TTC549 (cell line): ENCODE results near the gene COL17A1.

Source experiments
- FAIRE-seq: peaks from 2 replicates; lab custom pipeline; 2012; peaks lifted over from hg19 to GRCh38; lab: Jason Lieb, UNC

COL17A1 gene

DNA sequence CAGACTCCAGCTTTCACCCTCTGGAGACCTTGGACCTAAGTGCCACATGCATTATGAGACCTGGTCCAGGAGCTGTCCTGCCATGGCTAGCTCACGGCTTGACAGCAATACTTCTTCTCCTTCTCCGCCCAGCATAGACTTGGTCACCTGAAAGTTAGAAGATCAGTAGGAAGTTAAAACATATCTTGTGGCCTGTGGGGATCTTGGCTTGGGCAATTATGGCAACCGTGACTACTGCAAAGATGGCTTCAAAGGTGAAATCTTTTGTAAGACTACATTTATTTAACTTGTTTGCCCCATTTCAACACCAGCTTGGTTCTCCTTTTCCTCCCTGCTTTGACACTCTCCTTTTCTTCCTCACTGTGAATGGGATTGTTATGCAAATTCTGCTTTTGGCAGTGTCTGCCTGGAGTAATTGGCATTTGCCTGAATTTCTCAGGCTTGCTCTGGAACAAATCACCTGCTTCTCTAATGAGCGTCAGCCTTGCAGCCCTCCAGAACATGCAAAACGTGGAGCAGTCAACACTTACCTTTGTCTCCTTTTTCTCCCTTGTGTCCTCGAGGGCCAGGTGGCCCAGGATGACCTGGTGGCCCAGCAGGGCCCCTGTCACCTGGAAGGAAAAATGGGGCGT lies 53.4 kb downstream of the COL17A1 start:
- FAIRE-seq: no peak

DNA sequence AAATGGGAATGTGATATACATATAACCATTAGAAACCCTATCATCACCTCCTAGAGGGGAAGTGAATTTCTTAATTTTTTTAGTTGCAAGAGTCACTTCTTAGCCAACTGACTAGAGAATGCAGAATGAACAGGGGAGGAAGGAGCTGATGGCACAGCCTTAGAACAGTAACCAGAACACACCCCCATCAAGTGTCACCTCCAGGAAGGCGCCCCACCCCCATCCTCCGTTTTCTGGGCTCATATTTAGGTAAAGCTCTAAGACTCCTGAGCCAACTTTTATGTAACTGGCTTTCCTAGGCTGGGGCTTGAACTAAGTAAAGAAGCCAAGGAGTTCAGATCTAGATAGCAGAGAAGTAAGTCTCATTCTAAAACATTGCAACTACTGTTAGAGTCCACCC lies 54.0 kb downstream of the COL17A1 start:
- no peak for FAIRE-seq

DNA sequence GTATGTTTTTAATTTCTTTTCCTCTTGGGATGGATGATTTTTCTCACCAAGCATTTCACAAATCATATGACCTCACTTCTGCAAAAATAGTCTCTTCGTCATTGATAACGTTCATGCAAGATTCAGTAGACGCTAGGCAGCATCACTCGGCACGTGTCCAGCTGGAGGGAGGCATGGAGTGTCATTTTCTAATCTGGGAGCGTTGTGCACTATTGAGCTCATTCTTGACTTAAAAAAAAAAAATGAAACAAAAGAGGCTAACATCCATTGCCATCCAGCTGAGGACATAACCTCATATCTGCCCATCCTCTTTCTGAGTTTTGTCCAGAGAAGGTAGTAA lies 56.2 kb downstream of the COL17A1 start:
- no peak for FAIRE-seq

DNA sequence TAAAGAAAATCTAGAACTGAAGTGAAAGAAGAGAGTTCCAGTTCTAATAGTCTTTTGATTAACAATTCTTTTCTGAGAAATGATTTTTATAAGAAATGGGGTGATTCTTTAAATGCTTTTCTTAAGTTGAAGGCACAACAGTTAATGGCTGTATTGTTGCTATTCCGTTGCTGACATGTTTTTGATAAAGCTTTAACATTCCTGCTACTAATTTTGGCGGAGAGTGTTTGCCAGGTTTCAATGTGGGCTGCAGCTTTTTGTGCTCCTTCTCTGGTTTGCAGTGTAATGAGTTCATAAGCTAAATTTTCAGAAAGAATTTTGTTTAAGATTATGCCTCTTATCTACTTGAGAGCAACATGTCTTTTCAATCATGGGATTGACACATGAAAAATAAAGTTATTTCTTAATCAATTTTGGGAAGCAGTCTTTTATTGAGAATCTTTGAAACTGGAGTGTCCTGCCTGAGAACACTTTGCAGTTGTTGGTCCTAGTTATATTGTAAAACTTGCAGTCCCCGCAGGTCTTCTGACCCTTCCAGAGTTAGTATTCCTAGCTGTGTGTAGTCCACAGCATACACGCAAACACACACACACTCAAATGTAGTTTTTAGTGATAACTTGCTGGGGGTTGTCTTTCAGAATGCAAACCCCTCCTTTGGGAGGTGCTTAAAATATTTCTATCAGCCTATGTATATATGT lies 56.7 kb downstream of the COL17A1 start:
- FAIRE-seq: no peak

DNA sequence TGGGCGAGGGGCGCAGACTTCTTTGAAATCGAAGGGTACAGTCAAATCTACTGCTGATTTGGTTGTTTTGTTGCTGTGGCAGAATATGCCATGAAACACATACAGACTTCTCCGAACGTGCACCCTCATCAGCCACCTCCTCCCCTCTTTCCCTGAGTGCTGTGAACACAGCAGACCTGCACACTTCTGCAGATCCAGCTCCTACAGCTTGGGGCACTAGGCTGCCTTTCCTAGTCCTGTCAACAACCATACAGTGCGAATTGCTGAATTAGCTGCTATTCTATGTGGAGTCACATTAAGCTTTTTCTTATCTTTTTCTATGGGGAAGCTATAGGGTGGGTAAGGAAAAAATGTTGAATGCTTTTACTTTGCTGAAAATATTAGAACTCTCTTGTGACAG lies 57.5 kb downstream of the COL17A1 start:
- no peak for FAIRE-seq

DNA sequence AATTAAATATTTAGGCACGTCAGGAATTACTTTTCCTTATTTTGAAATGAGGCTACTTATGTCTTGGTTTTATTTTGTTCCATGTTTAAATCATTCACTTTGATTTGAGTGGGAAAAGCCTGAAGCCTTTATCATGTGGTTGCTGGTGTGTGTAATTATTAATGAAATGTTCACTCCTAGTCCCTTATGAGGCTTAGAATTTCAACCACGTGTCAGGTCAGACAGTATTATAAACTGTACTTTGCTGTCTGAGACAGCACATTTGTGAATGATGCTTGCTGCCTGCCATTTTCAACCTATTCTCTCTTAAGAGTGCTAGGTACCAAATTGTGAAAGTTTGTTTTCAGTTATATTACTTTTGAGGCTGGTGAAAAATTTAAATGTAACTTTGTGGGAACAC lies 58.9 kb downstream of the COL17A1 start:
- FAIRE-seq: no peak

DNA sequence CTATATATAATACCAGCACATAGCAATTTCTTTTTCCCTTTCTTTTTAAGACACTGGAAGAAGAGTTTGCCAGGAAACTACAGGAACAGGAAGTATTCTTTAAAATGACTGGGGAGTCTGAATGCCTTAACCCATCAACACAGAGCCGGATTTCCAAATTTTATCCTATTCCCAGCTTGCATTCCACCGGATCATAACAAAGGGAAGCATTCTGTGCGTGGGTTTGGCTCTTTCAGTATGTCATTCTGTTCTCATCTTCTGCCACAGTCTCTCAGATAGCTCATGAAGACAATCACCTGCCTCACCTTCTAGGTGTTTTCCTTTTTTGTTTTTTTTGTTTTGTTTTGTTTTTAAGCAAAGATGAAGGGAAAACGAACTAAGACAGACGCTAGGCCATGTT lies 60.2 kb downstream of the COL17A1 start:
- FAIRE-seq: no peak

DNA sequence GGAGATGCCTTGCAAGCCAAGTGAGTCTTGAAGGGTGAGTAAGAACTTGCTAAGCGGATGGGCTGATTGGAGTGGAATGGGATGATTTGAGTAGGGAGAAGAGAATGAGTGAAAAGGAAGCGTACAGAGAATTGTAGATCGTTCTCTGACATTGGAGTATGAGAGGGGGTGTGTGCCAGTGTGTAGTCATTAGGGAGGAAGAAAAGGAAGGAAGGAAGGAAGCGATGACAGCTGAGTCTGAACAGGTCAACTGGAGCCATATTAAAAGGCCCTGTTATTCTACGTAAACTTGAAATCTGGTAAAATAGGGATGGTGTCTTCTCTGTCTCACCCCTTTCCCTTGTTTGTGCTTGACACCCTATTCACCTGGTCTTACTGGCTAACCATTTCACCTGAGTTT lies 63.7 kb downstream of the COL17A1 start:
- no peak for FAIRE-seq

DNA sequence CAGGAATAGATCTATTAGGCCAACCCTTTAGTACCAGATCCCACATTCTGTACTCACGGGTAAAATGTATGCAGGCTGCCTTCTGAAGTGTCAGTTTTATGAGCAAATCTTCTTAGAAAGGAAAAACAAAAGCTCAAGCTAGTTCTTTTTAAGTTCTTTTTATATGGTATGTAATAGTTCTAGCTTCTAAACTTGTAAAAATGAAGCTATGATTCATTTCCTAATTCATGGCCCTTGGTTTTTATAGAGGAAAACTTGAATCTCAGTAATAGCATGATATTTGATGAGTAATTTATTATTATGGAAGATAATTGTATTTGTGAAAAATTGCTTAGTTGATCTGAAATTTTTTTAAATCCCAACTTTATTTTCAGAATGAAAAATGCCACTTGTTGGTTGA lies 64.4 kb downstream of the COL17A1 start:
- FAIRE-seq: no peak

DNA sequence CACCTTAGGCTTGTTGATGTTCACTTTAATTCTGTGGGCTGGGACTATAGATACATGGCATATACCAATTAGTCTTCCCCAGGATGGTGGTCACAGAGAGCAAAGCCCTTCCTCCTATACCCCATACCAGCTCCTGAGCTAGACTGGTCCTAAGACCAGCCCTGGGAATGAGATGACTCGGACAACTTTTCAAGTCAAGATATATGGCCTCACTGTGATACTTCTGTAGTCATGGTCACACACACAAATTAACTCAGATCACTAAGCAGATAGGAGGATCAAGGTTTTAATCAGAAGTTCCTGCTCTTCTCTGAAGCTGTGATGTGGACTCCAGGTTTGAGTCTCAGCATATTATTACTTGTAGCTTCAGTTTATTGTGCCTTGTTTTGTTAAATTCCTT lies 65.7 kb downstream of the COL17A1 start:
- no peak for FAIRE-seq

DNA sequence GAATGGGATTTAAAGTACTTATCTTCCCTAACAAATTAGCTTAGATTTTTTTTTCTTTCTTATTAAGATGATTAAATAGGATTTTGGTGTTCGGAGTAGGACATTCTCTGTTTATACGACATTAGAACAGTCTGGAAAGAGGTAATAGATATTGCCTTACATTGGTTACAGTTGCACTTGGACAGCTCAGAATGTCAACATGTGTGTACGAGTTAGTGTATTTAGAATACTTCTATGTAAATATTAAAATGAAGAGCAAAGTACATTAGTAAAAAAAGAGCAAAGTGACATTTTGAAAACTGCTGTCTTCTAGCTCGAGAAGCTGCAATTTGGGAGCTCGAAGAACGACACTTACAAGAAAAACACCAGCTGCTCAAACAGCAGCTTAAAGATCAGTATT lies 67.2 kb downstream of the COL17A1 start:
- no peak for FAIRE-seq

DNA sequence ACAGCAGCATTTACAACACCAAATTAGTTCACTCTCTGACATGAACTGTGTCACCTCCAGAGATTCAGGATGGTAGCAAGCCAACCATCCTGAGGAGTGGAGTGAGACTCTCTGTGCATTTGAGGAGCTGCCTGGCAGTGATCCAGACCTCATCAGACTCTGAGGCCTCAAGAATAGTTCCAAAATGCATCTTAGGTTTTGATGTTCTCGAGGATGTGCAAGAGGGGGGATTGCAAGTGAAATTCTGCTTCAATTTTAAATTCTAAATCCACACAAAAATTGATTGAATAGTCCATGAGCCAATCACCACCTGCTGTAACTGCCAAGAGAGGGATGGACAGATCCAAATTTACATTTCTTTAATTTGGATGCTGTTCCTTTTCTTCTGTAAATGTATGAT lies 69.0 kb downstream of the COL17A1 start:
- no peak for FAIRE-seq

DNA sequence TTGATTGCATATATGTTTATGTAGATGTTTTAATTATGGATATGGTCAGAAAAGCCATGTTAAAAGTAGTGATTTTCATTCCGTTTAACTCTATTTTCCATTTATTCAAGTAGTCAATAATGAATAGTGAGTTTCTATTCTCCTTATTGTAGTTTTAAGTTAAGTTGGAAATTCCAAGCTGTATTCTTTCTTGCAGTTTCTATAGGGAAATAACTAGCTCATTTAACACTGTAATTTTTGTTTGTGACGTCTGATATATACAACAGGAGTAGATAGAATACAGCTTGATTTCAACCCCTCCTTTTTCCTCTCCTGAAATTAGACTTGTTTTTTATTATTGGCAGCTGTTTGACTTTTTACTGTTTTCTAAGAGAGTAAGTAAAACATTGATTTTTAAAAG lies 71.5 kb downstream of the COL17A1 start:
- FAIRE-seq: no peak

DNA sequence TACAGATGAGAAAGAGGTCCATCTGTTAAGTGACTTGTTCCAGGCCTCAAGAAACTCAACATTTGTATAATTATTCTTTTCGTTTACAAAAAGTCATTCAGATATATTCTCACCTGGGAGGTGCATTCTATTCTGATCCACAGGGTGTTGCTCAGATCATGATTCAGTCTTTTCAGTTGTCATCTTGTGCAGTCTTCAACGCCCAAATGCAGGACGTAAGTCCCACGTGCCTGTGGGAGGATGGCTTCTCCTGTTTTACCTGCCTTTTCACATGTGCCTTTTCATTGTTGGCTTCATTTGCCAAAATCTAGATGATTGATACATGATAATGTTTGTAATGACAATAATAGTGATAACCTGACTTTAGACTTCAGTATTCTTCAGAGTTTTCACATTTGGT lies 72.2 kb downstream of the COL17A1 start:
- FAIRE-seq: no peak

DNA sequence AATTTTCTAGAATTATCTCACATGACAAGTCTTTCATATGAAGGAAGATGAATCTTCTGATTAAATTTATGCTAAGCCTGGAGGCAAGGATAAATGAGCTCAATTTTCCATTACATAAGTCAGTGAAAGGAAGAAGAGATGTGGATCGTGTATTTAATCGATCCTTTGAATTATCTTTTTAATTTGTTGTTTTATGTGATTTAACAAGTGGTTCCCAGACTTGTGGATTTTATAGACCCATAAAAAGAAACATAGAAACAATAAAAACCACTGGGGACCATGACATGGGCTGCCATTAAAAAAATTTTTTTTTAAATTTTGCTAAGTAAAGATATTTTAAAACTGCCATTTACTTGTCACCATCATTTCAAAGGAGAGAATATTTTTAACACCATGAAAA lies 73.8 kb downstream of the COL17A1 start:
- no peak for FAIRE-seq

DNA sequence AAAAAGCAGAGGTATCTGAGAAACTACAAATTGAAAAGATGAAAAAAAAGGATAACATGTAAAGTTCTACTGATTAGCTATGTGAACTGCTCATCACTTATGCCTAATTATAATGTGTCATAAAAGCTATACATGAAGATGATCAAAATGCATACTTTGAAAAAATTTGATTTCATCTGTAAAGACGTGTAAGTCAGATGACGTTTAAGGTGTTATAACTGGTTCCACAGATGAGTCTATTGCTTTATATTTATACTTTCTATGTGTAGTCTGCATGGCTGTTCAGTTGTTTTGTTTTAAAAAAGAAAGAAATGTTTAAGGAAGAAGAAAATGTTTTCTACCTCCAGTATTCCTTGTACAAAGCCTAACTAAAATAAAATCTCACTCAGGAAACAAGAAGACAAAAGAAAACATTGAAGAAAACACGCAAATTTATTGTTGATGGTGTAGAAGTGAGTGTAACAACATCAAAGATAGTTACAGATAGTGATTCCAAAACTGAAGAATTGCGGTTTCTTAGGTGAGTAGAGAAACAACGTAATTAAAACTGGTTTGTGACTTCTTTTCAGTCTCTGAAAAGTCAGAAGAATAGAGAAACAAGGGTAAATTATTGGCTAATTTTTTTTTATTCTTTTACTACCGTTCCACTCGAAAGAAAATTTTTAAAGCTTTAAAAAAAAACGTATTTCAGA lies 80.4 kb downstream of the COL17A1 start:
- no peak for FAIRE-seq

DNA sequence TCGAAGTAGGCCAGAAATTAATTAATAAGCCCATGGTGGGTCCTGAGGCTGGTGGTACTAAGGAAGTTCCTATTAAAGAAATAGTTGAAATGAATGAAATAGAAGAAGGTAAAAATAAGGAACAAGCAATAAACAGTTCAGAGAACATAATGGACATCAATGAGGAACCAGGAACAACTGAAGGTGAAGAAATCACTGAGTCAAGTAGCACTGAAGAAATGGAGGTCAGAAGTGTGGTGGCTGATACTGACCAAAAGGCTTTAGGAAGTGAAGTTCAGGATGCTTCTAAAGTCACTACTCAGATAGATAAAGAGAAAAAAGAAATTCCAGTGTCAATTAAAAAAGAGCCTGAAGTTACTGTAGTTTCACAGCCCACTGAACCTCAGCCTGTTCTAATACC lies 82.8 kb downstream of the COL17A1 start:
- FAIRE-seq: no peak

DNA sequence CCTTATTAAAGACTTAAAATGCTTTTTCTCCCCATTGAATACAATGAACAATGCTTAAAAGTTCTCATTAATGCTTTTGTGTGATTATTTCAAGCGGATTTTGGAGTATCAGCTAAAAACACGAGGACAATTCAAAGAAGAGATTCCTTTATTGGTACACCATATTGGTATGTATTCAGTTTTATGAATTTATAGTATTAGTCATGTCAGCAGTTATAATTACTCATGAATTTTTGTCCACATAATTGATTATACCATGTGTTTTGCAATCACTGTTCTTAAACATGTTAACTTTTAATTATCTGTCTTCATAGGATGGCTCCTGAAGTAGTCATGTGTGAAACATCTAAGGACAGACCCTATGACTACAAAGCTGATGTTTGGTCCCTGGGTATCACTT lies 86.9 kb downstream of the COL17A1 start:
- no peak for FAIRE-seq

DNA sequence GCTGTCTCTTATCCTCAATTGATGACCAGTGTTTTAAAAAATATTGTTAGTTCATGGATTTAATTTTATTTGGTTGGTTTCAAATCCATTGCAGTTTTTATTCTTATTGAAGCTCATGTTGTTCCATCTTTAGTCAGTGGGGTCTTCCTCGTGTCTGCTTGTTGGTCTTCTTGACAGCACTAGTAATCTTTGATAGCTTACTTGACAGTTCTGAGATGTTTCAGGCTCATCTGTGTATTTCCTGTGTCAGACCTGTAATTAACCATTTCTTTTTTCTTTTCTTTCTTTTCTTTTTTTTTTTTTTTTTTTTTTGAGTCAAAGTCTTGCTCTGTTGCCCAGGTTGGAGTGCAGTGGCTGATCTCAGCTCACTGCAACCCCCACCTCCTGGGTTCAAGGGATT lies 90.5 kb downstream of the COL17A1 start:
- FAIRE-seq: no peak

DNA sequence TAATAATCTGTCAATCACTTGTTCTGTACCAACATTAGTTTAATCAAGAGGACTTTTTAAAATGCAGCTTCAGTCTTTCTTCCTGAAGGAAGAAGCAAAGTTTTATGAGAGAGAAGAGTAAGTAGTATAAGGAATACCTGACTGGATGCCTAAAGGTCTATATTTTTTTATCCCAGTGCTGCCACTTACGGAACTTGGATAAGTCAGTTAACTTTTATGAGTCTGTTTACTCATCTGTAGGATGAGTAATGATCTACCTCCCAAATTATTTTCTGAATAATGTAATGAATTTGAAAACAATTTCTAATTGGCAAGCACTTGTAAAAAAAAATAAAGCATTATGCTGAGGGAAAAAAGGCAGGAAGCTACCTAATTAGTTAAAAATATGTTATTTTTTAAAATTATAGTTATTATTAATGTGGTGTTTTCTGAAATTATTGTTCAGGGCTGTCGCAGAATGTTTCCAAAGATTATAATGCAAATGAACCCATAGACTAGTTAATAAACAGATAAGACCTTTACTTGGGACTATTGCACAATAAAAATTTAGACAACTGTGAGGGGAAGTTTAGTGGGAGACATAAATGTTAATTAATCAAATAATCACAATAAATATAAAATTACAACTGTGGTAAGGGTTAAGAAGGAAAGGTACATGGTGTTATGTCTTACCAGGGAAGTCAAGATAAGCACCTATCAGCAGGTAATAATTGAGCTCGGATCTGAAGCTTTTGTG lies 94.1 kb downstream of the COL17A1 start:
- FAIRE-seq: no peak

DNA sequence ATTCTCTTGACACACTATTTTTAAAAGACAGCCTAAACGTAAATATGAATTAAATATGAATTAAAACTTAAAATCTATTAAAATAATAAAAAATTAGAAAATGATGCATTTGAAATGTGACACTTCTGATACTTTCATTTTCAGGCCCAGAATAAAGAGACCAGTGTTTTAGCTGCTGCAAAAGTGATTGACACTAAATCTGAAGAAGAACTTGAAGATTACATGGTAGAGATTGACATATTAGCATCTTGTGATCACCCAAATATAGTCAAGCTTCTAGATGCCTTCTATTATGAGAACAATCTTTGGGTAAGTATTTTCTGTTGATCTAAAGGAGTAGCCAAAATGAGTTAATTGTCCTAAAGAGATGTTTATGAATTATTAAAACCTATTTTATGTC lies 95.1 kb downstream of the COL17A1 start:
- FAIRE-seq: no peak

DNA sequence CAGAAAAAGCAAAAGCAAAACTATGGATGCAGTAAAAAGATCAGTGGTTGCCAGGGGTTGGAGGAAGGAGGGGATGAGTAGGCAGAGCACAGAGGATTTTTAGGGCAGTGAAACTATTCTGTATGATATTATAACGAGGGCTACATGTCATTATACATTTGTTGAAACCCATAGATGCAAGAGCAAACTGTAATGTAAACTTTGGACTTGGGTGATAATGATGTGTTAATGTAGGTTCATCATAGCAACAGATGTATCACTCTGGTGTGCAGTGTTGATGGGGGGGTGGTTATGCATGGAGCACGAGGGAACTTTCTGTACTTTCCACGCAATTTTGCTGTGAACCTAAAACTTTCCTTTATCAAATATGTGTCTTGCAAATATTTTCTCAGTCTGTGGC lies 95.6 kb downstream of the COL17A1 start:
- no peak for FAIRE-seq

DNA sequence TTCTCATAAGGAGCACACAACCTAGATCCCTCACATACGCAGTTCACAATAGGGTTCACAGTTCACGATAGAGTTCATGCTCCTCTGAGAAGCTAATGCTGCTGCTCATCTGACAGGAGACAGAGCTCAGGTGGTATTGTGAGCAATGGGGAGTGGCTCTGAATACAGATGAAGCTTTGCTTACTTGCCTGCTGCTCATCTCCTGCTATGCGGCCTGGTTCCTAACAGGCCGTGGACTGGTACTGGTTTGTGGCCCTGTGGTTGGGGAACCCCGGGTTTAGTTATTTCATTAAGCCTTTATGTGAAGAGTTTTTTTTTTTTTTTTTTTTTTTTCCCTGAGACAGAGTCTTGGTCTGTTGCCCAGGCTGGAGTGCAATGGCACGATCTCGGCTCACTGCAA lies 99.3 kb downstream of the COL17A1 start:
- FAIRE-seq: no peak
